Urothelium cell line (cell line): ENCODE results near the gene NELL1.

ENCODE experiments used
- DNase-seq: peaks from one replicate; pipeline ENCODE4 v3.0.0; 2011; ENCODE audit warnings: low spot score, mixed read lengths
- FAIRE-seq: peaks from 2 replicates; lab custom pipeline; 2011; peaks lifted over from hg19 to GRCh38; lab: Jason Lieb, UNC

The NELL1 gene

GRCh38 chr11:20668844-20669819 is at the start of gene NELL1:
Gene NELL1 (plus strand): TSS chr11:20669586.
- FAIRE-seq: no peak
- DNase-seq: peak; percentile 61

- DNase-seq: no peak
Observed at GRCh38 chr11:20620988-20621387, 48.4 kb upstream of the NELL1 start.

GRCh38 chr11:20621679-20622078 is 47.7 kb upstream of the NELL1 start:
- DNase-seq (no peak), FAIRE-seq (no peak)

More at GRCh38 chr11:20620988-20621387, 48.4 kb upstream of the NELL1 start:
- FAIRE-seq: no peak

GRCh38 chr11:20623252-20623651 is 46.1 kb upstream of the NELL1 start:
- DNase-seq (no peak), FAIRE-seq (no peak)

GRCh38 chr11:20626279-20626678 is 43.1 kb upstream of the NELL1 start:
- no peak for FAIRE-seq
- DNase-seq: no peak

- no peak for DNase-seq
- FAIRE-seq: no peak
Observed at GRCh38 chr11:20627026-20627425, 42.4 kb upstream of the NELL1 start.

GRCh38 chr11:20627701-20628100 is 41.7 kb upstream of the NELL1 start:
- no peak for FAIRE-seq
- DNase-seq: no peak

GRCh38 chr11:20631519-20632168 is 37.7 kb upstream of the NELL1 start:
- no peak for DNase-seq
- FAIRE-seq: no peak

GRCh38 chr11:20632169-20632532 is 37.2 kb upstream of the NELL1 start:
- DNase-seq (no peak), FAIRE-seq (no peak)

- no peak for FAIRE-seq
- DNase-seq: no peak
Observed at GRCh38 chr11:20634044-20634443, 35.3 kb upstream of the NELL1 start.

GRCh38 chr11:20634781-20635180 is 34.6 kb upstream of the NELL1 start:
- FAIRE-seq (no peak), DNase-seq (no peak)

- DNase-seq (no peak), FAIRE-seq (no peak)
Observed at GRCh38 chr11:20638074-20638473, 31.3 kb upstream of the NELL1 start.

- no peak for DNase-seq
Observed at GRCh38 chr11:20639688-20640087, 29.7 kb upstream of the NELL1 start.

GRCh38 chr11:20640401-20640800 is 29.0 kb upstream of the NELL1 start:
- DNase-seq: no peak
- FAIRE-seq: no peak

More at GRCh38 chr11:20639688-20640087, 29.7 kb upstream of the NELL1 start:
- no peak for FAIRE-seq

- DNase-seq: no peak
Observed at GRCh38 chr11:20644360-20644759, 25.0 kb upstream of the NELL1 start.

GRCh38 chr11:20647976-20648565 is 21.3 kb upstream of the NELL1 start:
- no peak for FAIRE-seq
- DNase-seq: peak; percentile 68

More at GRCh38 chr11:20644360-20644759, 25.0 kb upstream of the NELL1 start:
- FAIRE-seq: peak; percentile 17

GRCh38 chr11:20652150-20652806 is 17.1 kb upstream of the NELL1 start:
- DNase-seq: no peak
- FAIRE-seq: no peak

- FAIRE-seq: no peak
- no peak for DNase-seq
Observed at GRCh38 chr11:20654038-20654437, 15.3 kb upstream of the NELL1 start.

- no peak for FAIRE-seq
- DNase-seq: no peak
Observed at GRCh38 chr11:20656901-20657300, 12.5 kb upstream of the NELL1 start.

GRCh38 chr11:20658135-20658534 is 11.3 kb upstream of the NELL1 start:
- DNase-seq: no peak

GRCh38 chr11:20661445-20661844 is 7.9 kb upstream of the NELL1 start:
- DNase-seq (no peak), FAIRE-seq (no peak)

More at GRCh38 chr11:20658135-20658534, 11.3 kb upstream of the NELL1 start:
- FAIRE-seq: no peak
